WERI-Rb-1 (cell line): ENCODE measurements around the gene COASY.

Experiments
- DNase-seq: peaks from one replicate; pipeline ENCODE4 v3.0.0-alpha.2; 2020
- H3K27ac ChIP-seq: fragments of 250-450 bp; sonication (Bioruptor Pico); 2 replicates; pipeline ENCODE4 v1.5.1; 2020; ENCODE audit warnings: mild to moderate bottlenecking, moderate library complexity
- H3K27me3 ChIP-seq: fragments of 250-450 bp; sonication (Bioruptor Pico); 2 replicates; pipeline ENCODE4 v1.5.1; 2021; ENCODE audit warnings: mild to moderate bottlenecking, low read depth, moderate library complexity; ENCODE audit not compliant: insufficient read depth, severe bottlenecking
- H3K36me3 ChIP-seq: fragments of 250-450 bp; sonication (Bioruptor Pico); 2 replicates; pipeline ENCODE4 v1.5.1; 2020; ENCODE audit warnings: mild to moderate bottlenecking, moderate library complexity
- H3K4me3 ChIP-seq: 2 replicates; pipeline ENCODE4 v1.5.1; 2011; ENCODE audit warnings: low read depth, mild to moderate bottlenecking, control low read depth, low read length
- H3K9me3 ChIP-seq: fragments of 250-450 bp; sonication (Bioruptor Pico); 2 replicates; pipeline ENCODE4 v1.5.1; 2021; ENCODE audit warnings: mild to moderate bottlenecking, moderate library complexity; ENCODE audit not compliant: severe bottlenecking
- TF ChIP-seq, protein P1 (sequence below): IDR thresholded peaks from 2 replicates; pipeline ENCODE4 v1.5.1; 2011; ENCODE audit warnings: low read depth, mild to moderate bottlenecking, control low read depth, inconsistent platforms, low read length

Gene COASY

DNA sequence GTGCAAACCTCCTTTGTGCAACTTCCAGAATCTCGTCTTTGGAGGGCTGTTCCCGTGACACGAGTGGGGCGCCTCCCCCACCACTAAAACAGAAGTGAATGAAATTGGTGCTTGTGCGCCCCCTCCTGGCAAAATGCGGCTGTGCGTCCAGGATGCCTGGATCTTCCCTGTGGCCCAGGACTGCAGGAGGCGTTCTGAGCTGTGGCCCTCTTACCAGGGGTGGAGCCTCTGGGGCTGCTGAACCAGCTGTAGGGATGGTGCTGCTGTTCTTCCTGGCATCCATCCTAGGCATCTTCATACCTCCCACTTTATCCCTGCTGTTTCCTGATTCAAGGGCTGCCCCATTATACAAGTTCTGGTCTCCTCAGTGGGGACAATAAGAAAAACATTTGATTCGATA lies 44.4 kb upstream of the COASY start:
- TF ChIP-seq, protein P1, sequence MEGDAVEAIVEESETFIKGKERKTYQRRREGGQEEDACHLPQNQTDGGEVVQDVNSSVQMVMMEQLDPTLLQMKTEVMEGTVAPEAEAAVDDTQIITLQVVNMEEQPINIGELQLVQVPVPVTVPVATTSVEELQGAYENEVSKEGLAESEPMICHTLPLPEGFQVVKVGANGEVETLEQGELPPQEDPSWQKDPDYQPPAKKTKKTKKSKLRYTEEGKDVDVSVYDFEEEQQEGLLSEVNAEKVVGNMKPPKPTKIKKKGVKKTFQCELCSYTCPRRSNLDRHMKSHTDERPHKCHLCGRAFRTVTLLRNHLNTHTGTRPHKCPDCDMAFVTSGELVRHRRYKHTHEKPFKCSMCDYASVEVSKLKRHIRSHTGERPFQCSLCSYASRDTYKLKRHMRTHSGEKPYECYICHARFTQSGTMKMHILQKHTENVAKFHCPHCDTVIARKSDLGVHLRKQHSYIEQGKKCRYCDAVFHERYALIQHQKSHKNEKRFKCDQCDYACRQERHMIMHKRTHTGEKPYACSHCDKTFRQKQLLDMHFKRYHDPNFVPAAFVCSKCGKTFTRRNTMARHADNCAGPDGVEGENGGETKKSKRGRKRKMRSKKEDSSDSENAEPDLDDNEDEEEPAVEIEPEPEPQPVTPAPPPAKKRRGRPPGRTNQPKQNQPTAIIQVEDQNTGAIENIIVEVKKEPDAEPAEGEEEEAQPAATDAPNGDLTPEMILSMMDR, result peak; percentile 98
- Histone ChIP-seq H3K27me3 (no peaks in the 10 kb centered on the region), H3K36me3 (peaks cover 54% of the 10 kb centered on the region), H3K9me3 (no peaks in the 10 kb centered on the region), H3K27ac (no peak overlapping the region), H3K4me3 (no peak overlapping the region)
- peak; percentile 92 for DNase-seq

DNA sequence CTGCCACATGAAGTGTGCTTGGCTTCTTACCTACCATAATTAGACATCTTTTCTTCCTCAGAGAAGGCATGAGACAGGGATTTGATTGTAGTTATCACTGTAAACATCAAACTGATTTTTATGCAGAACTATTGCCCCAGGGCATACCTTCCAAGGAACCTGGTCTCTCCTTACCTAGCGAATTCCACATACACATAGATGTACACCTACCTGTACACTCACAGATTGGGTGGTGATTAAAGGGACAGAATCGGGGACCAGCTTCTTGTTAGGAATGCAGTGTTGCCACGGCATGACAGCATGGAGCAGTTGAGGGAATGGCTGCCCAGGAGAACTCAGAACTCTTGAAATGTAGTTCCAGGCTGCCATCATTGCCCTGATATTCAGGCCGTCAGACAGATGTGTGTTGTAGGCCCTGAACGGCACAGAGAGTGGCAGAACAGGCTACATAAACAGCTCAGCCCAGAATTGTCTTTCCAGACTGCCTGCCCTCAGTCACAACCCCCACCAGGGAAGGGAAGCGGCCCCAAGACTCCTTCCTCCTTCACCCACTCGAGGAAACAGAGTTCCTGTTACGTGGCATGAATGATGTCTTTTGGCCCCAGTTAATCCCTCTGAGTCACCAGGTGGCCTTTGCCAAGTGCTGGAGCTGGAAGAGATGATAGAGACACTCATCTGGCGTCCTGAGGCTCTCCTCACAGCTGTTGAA lies 43.7 kb upstream of the COASY start:
- Histone ChIP-seq H3K36me3 (peaks cover 61% of the 10 kb centered on the region), H3K27me3 (no peaks in the 10 kb centered on the region), H3K27ac (peak overlapping the region; percentile 81), H3K4me3 (no peak overlapping the region), H3K9me3 (no peaks in the 10 kb centered on the region)
- TF ChIP-seq, protein P1, result no peak
- peak; percentile 69 for DNase-seq

DNA sequence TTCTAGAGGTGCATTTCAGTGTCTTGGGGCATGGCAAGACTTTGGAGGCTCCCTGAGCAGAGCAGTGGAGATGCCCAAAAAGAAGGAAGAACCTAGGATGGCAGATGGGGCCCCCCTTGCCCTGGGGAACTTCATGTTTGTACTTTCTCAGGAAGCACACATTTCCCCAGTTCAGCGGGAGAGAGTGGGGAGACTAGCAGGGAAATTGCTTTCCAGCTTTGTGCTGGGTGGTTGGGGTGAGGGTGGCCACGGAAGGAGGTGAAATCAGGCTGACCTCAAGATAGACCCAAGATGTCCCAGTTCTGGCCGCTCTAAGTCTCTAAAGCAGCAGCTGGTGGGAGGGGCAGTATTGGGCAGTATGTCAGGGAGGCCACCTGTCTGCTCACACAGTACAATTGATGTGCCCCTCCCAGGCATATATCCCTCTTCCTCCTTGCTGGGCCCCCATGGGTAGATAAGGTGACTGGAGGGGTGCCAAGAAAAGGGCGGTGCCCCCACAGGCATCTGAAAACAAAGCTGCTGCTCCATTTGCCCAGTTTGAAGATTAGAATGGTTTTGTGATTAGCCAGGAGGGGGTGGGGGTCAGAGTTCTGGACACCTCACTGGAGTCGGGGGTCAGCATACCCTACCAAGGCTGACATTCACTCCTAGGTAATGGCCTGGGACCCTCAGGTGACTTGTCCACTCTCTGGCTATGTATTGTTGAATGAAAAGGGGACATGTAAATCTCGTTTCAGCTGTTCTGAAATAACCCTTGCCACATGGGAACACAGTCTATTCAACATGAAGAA lies 43.0 kb upstream of the COASY start:
- TF ChIP-seq, protein P1, result no peak
- Histone ChIP-seq H3K9me3 (no peaks in the 10 kb centered on the region), H3K27ac (peak overlapping the region; percentile 81), H3K27me3 (no peaks in the 10 kb centered on the region), H3K36me3 (peaks cover 63% of the 10 kb centered on the region), H3K4me3 (no peak overlapping the region)
- DNase-seq, result peak; percentile 83

DNA sequence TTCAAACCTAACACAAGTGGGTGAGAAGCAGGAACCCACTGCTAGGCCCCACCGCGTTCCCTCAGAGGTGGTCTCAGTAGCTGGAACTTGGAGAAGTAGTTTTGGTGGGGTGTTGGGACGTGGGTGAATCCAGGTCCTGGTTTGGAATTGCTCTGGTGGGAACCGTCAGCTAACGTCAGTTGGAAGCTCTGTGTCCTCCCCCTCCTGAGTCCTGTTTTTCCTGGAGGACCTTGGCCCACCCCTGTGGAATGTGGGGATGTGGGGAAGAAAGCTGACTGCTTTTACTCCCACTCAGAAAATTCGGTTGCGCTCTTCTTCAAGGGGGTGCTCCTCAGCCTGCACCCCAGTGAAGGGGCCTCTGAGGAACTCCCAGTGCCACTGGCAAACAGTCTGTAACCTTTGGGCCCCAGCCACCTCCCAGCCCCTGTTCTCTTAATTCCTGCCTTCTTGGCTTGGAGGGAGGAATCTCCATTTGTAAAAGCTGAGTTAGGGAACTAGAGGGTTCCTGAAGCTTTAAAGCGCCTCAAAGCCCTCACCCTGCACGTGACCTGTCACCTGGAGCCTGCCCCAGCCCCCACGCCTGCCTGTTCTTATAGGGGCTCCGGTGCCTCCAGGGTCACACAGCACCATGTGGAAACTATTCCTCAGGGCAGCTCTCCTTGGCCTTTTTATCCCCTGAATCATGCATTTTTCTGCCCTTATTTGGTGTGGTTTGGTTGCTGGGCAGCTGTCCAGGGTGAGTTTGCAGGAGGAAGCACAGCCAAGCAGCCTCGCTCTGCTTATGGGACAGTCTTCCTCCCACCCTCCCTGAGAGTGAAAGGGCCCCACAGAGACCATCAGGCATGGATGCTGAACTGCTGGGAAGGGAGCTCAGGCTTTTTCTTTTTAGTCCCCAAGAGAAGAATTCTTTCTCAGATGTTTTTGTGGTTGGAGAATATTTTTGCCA lies 42.1 kb upstream of the COASY start:
- Histone ChIP-seq H3K9me3 (no peaks in the 10 kb centered on the region), H3K4me3 (no peak overlapping the region), H3K27me3 (no peaks in the 10 kb centered on the region), H3K36me3 (peaks cover 55% of the 10 kb centered on the region), H3K27ac (peak overlapping the region; percentile 81)
- DNase-seq, result no peak
- TF ChIP-seq, protein P1, result no peak

DNA sequence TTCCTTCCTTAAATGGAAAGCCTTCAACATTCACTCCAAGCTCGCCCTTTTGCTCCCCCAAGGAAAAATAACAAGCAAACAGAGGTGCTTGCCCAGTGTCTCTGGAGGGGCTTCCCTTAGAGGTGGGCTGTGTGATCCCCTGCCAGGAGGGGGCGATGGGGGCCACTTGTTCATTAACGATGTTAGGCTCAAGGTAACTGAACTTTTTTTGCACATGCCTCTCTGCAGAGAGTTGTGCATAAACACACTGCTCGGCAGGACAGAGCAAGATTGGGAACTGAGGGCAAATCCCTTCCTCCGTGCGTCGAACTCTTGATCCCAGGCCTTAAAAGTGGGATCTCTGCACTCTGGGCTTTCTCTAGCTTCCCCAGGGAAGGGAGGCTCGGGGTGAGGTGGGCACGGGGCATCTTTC lies 41.4 kb upstream of the COASY start:
- no peak overlapping the region; the same call in 1 of the 2 replicates for H3K27ac ChIP-seq
- H3K4me3 ChIP-seq, result no peak overlapping the region

More for the DNA sequence above, 41.4 kb upstream of the COASY start:
- peaks cover 52% of the 10 kb centered on the region for H3K36me3 ChIP-seq
- H3K27me3 ChIP-seq, result no peaks in the 10 kb centered on the region
- DNase-seq, result peak; percentile 64
- TF ChIP-seq, protein P1, result peak; percentile 62
- H3K9me3 ChIP-seq, result no peaks in the 10 kb centered on the region
